Measurements from ENCODE around the gene PFDN4. TPM values are rescaled to one million over a fixed set of nuclear protein-coding genes. Genes with fewer than 3 reads are reported as not detected.

PFDN4 gene
- total RNA-seq, 1 donor from 2014 or later, result 26.8 TPM

DNA sequence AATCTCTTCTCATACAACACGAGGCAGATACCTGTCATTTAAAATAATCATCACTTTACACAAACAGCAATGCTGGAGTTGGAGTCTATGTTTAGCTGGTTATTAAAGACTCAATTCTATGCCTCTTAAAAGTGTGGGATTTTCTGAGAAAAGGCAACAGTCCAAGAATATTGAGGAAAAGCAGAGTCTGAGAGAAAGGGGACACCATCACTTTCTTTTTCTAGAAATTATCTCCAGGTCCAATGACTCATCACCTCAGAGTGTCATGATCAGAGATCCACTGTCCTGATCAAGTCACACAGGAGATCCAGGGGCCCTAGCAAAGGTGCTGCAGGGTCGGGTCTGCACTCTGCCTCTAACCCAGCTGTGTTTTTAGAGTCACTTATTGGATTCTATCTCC, 42.1 kb upstream of the PFDN4 start:
- Mint-ChIP-seq H3K27me3 (peaks cover 42% of the 10 kb centered on the region), H3K9me3 (ENCODE audit: low read depth) (no peaks in the 10 kb centered on the region), H3K4me1 (ENCODE audit: low read depth) (no peaks in the 10 kb centered on the region), H3K4me3 (ENCODE audit: low read depth) (no peak overlapping the region), H3K36me3 (ENCODE audit: insufficient read depth) (no peaks in the 10 kb centered on the region), H3K27ac (no peak overlapping the region)
- no peak for DNase-seq (ENCODE audit: low spot score, unreplicated experiment)
- TF ChIP-seq, protein P1, sequence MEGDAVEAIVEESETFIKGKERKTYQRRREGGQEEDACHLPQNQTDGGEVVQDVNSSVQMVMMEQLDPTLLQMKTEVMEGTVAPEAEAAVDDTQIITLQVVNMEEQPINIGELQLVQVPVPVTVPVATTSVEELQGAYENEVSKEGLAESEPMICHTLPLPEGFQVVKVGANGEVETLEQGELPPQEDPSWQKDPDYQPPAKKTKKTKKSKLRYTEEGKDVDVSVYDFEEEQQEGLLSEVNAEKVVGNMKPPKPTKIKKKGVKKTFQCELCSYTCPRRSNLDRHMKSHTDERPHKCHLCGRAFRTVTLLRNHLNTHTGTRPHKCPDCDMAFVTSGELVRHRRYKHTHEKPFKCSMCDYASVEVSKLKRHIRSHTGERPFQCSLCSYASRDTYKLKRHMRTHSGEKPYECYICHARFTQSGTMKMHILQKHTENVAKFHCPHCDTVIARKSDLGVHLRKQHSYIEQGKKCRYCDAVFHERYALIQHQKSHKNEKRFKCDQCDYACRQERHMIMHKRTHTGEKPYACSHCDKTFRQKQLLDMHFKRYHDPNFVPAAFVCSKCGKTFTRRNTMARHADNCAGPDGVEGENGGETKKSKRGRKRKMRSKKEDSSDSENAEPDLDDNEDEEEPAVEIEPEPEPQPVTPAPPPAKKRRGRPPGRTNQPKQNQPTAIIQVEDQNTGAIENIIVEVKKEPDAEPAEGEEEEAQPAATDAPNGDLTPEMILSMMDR (IDR thresholded peaks at IDR 0.05; ENCODE audit: unreplicated experiment), result no peak

DNA sequence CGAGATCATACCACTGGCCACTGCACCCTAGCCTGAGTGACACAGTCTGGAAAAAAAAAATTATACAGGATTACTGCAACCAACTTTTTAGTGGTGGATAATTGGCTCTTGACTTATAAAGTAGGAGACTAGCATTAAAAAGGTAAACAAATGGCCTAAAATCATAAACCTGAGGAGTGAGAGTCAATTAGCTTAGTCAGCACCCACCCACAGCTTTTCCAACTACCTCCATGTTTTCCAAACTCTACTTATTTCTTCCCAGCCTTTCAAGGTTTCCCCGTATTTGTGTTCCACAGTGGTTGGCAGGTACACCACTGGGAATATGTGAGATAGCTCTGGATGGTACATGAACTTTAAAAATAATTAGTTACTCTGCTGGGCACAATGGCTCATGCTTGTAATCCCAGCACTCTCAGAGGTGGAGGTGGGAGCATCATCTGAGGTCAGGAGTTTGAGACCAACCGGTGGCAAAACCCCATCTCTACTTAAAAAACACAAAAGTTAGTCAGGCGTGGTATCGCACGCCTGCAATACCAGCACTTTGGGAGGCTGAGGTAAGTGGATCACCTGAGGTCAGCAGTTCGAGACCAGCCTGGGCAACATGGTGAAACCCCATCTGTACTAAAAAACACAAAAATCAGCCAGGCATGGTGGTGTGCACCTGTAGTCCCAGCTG, 40.8 kb upstream of the PFDN4 start:
- Mint-ChIP-seq H3K27ac (no peak overlapping the region), H3K4me1 (ENCODE audit: low read depth) (no peaks in the 10 kb centered on the region), H3K4me3 (ENCODE audit: low read depth) (no peak overlapping the region), H3K27me3 (peaks cover 55% of the 10 kb centered on the region), H3K9me3 (ENCODE audit: low read depth) (no peaks in the 10 kb centered on the region), H3K36me3 (ENCODE audit: insufficient read depth) (no peaks in the 10 kb centered on the region)
- no peak for DNase-seq (ENCODE audit: low spot score, unreplicated experiment)
- TF ChIP-seq, protein P1 (IDR thresholded peaks at IDR 0.05; ENCODE audit: unreplicated experiment), result no peak

DNA sequence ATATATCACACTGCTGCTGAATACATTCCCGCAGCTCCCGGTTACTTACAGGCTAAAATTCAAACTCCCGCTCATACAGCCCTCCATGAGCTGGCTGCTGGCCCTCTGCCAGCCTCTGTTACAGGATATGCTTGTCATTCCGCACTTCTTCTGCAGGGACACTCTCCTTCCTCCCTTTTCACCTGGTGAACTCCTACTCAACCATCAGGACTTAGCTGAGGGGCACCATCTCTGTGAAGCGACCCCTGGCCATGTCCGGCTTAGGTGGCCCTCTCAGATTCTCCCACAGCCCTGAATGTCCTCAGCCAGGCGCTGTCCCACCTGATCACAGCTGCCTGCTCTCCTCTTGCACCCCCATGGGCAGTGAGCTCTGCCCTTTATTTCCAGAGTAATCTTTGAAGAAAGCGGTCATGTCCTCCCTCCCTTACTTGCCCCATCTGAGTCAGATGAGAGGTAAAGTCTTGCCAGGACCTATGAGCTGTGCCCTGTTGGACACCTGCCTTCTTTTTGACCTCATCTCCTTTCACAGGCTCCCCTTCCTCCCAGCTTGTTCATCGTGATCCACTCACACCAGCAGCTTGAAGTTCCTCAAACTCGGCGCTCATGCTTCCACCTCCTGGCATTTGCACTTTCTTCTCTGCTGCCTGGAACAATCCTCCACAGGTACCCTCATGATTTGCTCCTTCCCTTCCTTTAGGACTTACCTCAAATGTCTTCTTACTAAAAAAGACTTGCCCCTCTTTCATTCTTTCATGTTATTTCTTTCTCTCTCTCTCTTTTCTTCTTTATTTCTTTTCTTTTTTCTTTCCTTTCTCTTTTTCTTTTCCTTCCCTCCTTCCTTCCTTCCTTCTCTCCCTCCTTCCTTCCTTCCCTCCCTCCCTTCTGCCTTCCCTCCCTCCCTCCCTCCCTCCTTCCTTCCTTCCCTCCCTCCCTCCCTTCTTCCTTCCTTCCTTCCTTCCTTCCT, 39.7 kb upstream of the PFDN4 start:
- no peak overlapping the region for H3K4me3 Mint-ChIP-seq (ENCODE audit: low read depth)
- DNase-seq (ENCODE audit: low spot score, unreplicated experiment), result no peak
- no peaks in the 10 kb centered on the region for H3K36me3 Mint-ChIP-seq (ENCODE audit: insufficient read depth)
- TF ChIP-seq, protein P1 (IDR thresholded peaks at IDR 0.05; ENCODE audit: unreplicated experiment), result no peak
- peaks cover 59% of the 10 kb centered on the region for H3K27me3 Mint-ChIP-seq
- H3K4me1 Mint-ChIP-seq (ENCODE audit: low read depth), result peaks cover 6% of the 10 kb centered on the region
- H3K9me3 Mint-ChIP-seq (ENCODE audit: low read depth), result no peaks in the 10 kb centered on the region
- H3K27ac Mint-ChIP-seq, result no peak overlapping the region

DNA sequence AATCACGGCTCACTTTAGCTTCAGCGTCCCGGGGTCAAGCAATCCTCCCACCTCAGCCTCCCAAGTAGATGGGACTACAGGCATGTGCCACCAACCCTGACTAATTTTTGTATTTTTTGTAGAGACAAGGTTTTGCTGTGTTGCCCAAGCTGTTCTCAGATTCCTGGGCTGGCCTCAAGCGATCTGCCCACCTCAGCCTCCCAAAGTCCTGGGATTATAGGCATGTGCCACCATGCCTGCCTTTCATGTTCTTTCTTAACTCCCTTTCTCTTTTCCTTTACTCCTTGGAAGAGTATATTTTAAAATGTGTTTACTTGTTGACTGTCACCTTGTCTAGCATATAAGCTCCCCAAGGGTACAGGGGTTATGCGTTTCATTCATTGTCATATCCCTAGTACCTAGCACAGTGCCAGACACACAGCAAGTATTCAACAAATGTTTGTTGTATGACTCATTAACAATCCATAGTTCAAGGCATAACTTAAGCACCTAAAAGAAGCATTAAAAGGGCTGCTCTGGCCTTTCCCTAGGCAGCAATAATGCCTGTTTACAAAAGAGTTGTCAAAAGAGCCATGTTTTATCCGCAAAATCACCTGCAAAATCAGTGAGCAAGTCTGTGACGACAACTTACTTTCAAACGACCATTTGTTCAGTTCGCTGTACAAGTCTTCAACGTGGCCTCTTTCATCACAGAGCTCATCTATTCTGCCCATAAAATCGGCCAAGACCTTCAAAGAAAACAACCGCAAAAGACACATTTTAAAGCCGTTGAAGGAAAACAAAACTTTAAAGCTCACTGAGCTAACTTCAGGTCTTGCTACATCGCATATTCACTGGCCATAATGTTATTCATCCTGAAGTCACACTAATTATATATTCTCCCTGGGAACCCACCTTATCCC, 38.7 kb upstream of the PFDN4 start:
- Mint-ChIP-seq H3K9me3 (ENCODE audit: low read depth) (no peaks in the 10 kb centered on the region), H3K4me3 (ENCODE audit: low read depth) (no peak overlapping the region), H3K36me3 (ENCODE audit: insufficient read depth) (no peaks in the 10 kb centered on the region), H3K4me1 (ENCODE audit: low read depth) (peaks cover 12% of the 10 kb centered on the region), H3K27me3 (peaks cover 67% of the 10 kb centered on the region), H3K27ac (no peak overlapping the region)
- TF ChIP-seq, protein P1 (IDR thresholded peaks at IDR 0.05; ENCODE audit: unreplicated experiment), result no peak
- no peak for DNase-seq (ENCODE audit: low spot score, unreplicated experiment)
